ENCODE data around the gene SNRPD3. TPM values are rescaled to one million over a fixed set of nuclear protein-coding genes. Genes with fewer than 3 reads are reported as not detected.

SNRPD3 gene
- total RNA-seq, 4 donors from 2014 or later = 21.3 to 127 (median 93.8) TPM

DNA sequence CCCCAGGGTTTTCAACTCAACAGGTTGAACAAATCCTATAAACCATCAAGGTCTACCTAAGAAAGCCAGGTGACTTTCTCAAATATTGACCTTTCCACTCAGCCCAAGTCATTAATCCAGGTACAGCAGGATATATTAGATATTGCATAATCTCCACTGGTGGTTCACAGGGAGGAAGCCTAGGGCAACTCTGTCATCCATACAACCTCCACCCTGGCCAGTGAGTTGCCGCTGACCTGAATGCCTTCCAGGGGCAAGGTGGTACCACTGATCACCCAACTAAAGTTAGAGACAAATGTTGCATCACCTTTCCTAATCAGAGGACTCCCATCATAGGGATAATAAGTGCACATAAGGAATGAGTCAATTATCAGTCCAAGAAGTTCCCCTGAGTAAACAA, 23.7 kb upstream of the SNRPD3 start:
- H3K27me3 ChIP-seq = no peaks in the 10 kb centered on the region

GRCh38 chr22:24535348-24535747, 20.5 kb upstream of the SNRPD3 start:
- no peak overlapping the region for H3K27ac ChIP-seq
- WGBS, 2 donors (ENCODE audit: low coverage in 1 of 2) = 95% methylated on average over 4 of the region's 4 CpGs; no CpG with 5 or more reads in 1 of the 2 donors
- intact Hi-C loops (cut with DNase I; ENCODE audit: low total_unique reads) = no loop called here
- no peaks in the 10 kb centered on the region for H3K4me1 ChIP-seq
- no peaks in the 10 kb centered on the region for H3K9me3 ChIP-seq
- H3K4me3 ChIP-seq = no peak overlapping the region
- no peaks in the 10 kb centered on the region for H3K27me3 ChIP-seq
- no peak for DNase-seq
- in situ Hi-C loops (cut with MboI; ENCODE audit: low pct_ligation_motif_present in 1 of 4, low pct_unique_long_range_greater_than_20kb in 1 of 4, low sequenced_read_pairs in 3 of 4) = no loop called here
- no peak for TF ChIP-seq EP300 (IDR thresholded peaks at IDR 0.05; ENCODE audit: low read depth)
- TF ChIP-seq, protein P1, sequence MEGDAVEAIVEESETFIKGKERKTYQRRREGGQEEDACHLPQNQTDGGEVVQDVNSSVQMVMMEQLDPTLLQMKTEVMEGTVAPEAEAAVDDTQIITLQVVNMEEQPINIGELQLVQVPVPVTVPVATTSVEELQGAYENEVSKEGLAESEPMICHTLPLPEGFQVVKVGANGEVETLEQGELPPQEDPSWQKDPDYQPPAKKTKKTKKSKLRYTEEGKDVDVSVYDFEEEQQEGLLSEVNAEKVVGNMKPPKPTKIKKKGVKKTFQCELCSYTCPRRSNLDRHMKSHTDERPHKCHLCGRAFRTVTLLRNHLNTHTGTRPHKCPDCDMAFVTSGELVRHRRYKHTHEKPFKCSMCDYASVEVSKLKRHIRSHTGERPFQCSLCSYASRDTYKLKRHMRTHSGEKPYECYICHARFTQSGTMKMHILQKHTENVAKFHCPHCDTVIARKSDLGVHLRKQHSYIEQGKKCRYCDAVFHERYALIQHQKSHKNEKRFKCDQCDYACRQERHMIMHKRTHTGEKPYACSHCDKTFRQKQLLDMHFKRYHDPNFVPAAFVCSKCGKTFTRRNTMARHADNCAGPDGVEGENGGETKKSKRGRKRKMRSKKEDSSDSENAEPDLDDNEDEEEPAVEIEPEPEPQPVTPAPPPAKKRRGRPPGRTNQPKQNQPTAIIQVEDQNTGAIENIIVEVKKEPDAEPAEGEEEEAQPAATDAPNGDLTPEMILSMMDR (IDR thresholded peaks at IDR 0.05) = no peak
- TF ChIP-seq POLR2A (IDR thresholded peaks at IDR 0.05) = no peak
- TF ChIP-seq POLR2AphosphoS5 (IDR thresholded peaks at IDR 0.05) = no peak
- H3K36me3 ChIP-seq = peaks cover 0 to 4% (median 2%) of the 10 kb centered on the region in 4 donors

More for the DNA sequence above, 23.7 kb upstream of the SNRPD3 start:
- Histone ChIP-seq H3K27ac (no peak overlapping the region), H3K36me3 (no peaks in the 10 kb centered on the region), H3K9me3 (no peaks in the 10 kb centered on the region), H3K4me3 (no peak overlapping the region), H3K4me1 (no peaks in the 10 kb centered on the region)
- intact Hi-C loops (cut with DNase I; ENCODE audit: low total_unique reads) (no loop called here), in situ Hi-C loops (cut with MboI; ENCODE audit: low pct_ligation_motif_present in 1 of 4, low pct_unique_long_range_greater_than_20kb in 1 of 4, low sequenced_read_pairs in 3 of 4) (no loop called here)
- DNase-seq = no peak
- TF ChIP-seq POLR2A (IDR thresholded peaks at IDR 0.05) (no peak), POLR2AphosphoS5 (IDR thresholded peaks at IDR 0.05) (no peak), EP300 (IDR thresholded peaks at IDR 0.05; ENCODE audit: low read depth) (no peak)
- TF ChIP-seq, protein P1 (IDR thresholded peaks at IDR 0.05) = no peak
- WGBS, 2 donors (ENCODE audit: low coverage in 1 of 2) = 100% methylated on average over 1 of the region's 1 CpG; no CpG with 5 or more reads in 1 of the 2 donors

GRCh38 chr22:24536089-24536488, 19.7 kb upstream of the SNRPD3 start:
- H3K9me3 ChIP-seq = no peaks in the 10 kb centered on the region
- no peak overlapping the region for H3K27ac ChIP-seq
- peaks cover 0 to 9% (median 5%) of the 10 kb centered on the region in 4 donors for H3K36me3 ChIP-seq
- H3K4me3 ChIP-seq = no peak overlapping the region
- no peak for TF ChIP-seq EP300 (IDR thresholded peaks at IDR 0.05; ENCODE audit: low read depth)
- no peak for TF ChIP-seq POLR2AphosphoS5 (IDR thresholded peaks at IDR 0.05)
- TF ChIP-seq, protein P1 (IDR thresholded peaks at IDR 0.05) = no peak
- TF ChIP-seq POLR2A (IDR thresholded peaks at IDR 0.05) = no peak
- intact Hi-C loops (cut with DNase I; ENCODE audit: low total_unique reads) (no loop called here), in situ Hi-C loops (cut with MboI; ENCODE audit: low pct_ligation_motif_present in 1 of 4, low pct_unique_long_range_greater_than_20kb in 1 of 4, low sequenced_read_pairs in 3 of 4) (no loop called here)
- DNase-seq = no peak
- H3K27me3 ChIP-seq = no peaks in the 10 kb centered on the region
- WGBS, 2 donors (ENCODE audit: low coverage in 1 of 2) = 51% methylated on average over 3 of the region's 3 CpGs; no CpG with 5 or more reads in 1 of the 2 donors
- H3K4me1 ChIP-seq = no peaks in the 10 kb centered on the region

DNA sequence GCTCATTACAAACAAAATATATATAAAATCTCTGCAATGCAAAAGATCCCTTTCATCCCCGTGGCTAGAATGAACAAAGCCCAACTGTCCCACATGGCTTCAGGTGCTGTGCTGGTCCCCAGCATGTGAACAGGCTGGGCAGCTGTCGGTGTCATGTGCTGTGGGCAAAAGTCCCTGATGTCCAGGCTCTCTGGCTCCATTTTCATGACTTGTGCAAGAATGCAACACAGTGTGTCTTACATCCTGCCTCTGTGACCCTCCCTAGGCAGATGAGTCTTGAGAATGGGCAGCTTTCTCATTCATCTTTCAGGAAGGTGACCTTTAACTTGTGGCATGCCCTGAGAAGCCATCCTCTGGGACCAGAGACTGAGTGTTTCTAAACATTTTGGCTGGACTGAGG, 15.3 kb upstream of the SNRPD3 start:
- 90% methylated on average over 2 of the region's 2 CpGs; no CpG with 5 or more reads in 1 of the 2 donors for WGBS, 2 donors (ENCODE audit: low coverage in 1 of 2)
- peaks cover 0 to 45% (median 18%) of the 10 kb centered on the region in 4 donors for H3K36me3 ChIP-seq
- H3K9me3 ChIP-seq = no peaks in the 10 kb centered on the region
- no peak for DNase-seq
- H3K27ac ChIP-seq = no peak overlapping the region
- in situ Hi-C loops (cut with MboI; ENCODE audit: low pct_ligation_motif_present in 1 of 4, low pct_unique_long_range_greater_than_20kb in 1 of 4, low sequenced_read_pairs in 3 of 4) (no loop called here), intact Hi-C loops (cut with DNase I; ENCODE audit: low total_unique reads) (no loop called here)
- H3K4me1 ChIP-seq = peaks cover 0 to 6% (median 2%) of the 10 kb centered on the region in 4 donors
- no peak overlapping the region for H3K4me3 ChIP-seq
- TF ChIP-seq POLR2AphosphoS5 (IDR thresholded peaks at IDR 0.05) (no peak), POLR2A (IDR thresholded peaks at IDR 0.05) (no peak), EP300 (IDR thresholded peaks at IDR 0.05; ENCODE audit: low read depth) (no peak)
- TF ChIP-seq, protein P1 (IDR thresholded peaks at IDR 0.05) = no peak
- H3K27me3 ChIP-seq = no peaks in the 10 kb centered on the region

Measured in transverse colon (tissue), 4 donors.